ENCODE data around the gene KCMF1.

GRCh38 chr2:85009019-85009618 lies 38.2 kb downstream of the KCMF1 start:
- TF ChIP-seq POLR2A (IDR thresholded peaks at IDR 0.05) = no peak
- no peak for TF ChIP-seq CTCF (IDR thresholded peaks at IDR 0.05)

Data from heart left ventricle (tissue), 13 donors.